Activated CD4-positive, alpha-beta T cell treated with anti-CD3 and anti-CD28 coated beads for 48 hours (primary cell): ENCODE measurements around the gene SS18L1.
"Not testable (repeated sequence)": the region's sequence is repeated elsewhere in the genome, so short reads cannot be mapped to it uniquely, and the experiment has no call there.

Experiments used
- DNase-seq: peaks from one replicate; pipeline ENCODE4 v3.0.0-alpha.2; 2020

Gene SS18L1

DNA sequence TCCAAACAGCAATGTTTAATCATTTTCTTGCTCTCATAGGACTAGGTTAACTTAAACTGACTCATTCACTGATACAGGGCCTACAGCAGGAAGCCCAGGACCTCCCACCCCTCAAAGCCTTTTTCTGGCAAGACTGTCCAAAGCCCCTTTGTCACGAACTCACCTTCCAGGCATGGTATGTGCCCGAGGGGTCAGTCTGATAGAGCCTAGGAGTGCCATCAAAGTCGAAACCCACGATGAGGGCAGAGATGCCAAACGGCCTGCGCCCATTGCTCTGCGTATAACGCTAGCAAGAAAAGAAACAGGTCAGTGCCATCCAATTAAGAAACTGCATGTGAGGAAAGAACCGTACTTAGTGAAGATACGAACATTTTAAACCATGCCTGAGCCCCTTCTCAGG is 4.7 kb upstream of the SS18L1 start:
- no peak for DNase-seq

GRCh38 chr20:62139636-62140035 is 3.9 kb upstream of the SS18L1 start:
- no peak for DNase-seq

DNA sequence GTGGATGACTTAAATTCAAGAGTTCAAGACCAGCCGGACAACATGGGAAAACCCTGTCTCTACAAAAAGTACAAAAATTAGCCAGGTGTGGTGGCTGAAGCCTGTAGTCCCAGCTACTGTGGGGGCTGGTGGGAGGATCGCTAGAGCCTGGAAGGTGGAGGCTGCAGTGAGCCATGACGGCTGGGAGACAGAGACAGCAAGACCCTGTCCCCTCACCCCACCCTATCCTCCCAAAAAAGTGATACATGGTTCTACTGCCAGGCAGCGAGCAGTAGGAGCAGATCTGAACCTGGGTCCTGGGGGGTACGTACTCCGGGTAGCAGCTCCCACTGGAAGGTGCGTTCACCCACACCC is 2.5 kb upstream of the SS18L1 start:
- no peak for DNase-seq

GRCh38 chr20:62141397-62142251 is 1.9 kb upstream of the SS18L1 start:
- peak; percentile 36 for DNase-seq

DNA sequence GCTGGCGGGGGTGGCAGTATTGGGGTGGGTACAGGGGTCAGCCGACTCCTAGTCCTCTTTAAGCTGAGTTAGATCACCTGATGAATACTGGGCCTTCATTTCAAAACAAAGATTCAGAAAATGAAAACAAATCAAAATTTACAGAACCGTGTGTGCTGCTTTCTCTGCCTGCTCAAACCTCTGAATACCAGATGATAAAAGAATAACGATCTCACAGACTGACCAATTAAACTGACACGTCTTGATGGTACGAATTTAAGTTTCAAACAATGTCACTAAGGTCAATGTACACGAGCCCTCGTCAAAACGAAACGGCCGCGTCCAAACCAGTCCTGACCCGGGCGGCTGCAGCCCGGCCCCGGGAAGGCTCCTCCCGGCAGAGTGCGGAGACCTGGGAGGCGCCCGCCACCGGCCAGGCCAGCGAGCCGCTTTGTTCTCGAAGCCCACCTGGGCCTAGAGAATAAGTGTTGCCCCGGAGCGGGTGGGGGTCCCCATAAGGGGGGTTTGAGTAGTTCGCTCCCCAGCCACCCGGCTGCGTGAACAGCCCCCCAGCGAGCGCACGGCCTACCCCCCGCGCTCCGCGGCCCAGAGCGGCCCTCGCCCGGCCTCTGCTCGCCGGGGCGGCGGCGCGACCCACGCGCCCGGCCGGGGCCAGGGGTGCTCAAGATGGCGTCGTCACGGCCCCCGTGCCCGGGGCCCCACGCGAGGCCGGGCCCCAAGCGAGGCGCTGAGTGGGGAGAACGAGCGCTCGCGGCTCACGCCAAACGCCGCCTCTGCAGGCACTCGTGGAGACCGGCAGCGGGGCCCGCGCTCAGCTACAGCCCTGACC is 1.1 kb upstream of the SS18L1 start:
- DNase-seq: no peak

DNA sequence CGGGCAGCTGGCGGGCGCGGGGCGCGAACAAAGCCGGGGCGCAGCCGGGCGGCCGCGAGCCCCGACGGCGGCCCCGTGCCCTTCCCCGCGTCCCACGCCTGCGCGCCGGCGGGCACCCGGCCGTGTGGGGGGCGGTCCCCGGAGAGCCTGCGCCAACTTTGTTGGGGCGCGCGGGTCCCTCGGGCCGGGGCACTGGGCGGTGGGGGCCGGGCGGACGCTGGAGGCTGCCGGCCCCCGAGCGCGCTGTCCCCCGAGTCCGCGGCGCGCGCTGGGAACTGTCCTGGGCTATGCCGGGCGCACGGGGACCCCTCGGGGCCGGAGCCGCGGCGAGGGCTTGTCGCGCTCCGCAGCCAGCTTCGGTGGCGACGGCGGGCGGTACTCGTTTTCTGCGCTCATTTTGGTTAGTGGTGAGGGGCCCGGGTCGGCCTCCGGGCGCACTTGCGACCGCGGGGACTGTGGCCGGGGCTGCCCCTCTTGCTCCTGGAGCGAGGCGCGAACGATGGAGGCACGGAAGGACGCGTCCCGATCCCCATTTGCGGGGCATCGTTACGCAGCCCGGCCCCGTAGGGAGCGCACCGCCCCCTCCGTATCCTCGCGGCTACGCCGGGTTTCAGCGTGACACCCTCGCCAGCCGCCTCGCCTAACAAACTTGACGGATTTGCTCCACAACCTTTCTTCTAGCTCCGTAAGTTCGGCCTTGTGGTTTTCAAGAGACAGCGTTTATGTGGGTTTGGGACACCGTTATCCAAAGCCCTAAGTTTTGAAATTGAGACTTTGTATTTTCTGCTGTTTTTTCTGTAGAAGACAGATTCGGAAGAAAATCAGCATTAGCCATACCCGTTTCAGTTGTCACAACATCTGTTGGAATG is 622 bp downstream of the SS18L1 start:
- DNase-seq: peak; percentile 76

GRCh38 chr20:62145688-62146018 is 2.1 kb downstream of the SS18L1 start:
- no peak for DNase-seq

- DNase-seq: no peak
Measured at GRCh38 chr20:62146019-62146755, 2.6 kb downstream of the SS18L1 start.

DNA sequence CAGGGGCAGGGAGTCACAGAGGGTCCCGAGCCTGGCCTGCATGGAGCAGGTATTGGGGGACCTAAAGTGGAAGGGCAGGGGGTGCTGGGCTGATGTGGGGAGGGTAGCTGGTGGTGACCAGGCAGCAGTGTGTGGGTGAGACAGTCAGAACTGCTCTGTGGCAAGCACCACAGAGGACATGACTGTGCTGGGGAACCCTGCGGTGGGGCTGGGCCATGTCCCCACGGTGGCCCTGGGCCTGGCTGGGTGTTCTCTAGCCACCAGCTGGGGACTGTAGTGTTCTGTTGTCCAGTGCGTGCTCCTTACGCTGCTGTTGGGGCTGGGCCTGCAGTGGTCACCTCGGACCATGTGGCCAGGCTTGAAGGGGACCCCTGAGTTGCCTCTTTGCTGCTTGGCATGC is 3.6 kb downstream of the SS18L1 start:
- DNase-seq: no peak

DNA sequence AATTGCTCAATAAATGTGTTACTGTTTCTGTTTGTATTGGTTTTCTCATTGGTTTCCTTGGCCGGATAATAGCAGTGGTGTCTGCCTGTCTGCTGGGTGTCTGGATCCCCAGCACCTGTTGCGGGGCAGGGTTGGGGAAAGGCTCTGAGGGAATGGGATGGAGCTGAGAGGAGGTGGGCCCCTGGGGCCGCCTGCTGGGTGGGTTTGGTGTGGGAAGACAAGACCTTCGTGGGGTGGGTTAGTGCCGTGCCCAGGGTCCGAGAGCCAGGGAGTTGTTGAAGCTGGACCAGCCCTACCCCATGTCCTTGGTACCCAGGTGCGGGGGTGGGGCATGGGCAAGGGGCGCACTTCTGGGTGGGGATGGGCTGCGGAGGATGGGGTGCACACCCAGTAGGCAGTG is 4.0 kb downstream of the SS18L1 start:
- no peak for DNase-seq

DNA sequence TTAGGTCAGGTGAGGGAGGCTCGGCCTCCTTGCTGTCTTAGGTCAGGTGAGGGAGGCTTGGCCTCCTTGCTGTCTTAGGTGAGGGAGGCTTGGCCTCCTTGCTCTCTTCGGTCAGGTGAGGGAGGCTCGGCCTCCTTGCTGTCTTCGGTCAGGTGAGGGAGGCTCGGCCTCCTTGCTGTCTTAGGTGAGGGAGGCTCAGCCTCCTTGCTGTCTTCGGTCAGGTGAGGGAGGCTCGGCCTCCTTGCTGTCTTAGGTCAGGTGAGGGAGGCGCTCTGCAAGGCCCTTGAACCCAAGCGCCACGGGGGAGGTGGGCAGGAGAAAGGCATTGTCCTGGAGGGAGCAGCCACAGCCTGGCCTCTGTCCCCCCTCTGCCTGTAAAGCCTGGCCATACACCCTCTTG is 4.8 kb downstream of the SS18L1 start:
- DNase-seq: not testable (repeated sequence)

DNA sequence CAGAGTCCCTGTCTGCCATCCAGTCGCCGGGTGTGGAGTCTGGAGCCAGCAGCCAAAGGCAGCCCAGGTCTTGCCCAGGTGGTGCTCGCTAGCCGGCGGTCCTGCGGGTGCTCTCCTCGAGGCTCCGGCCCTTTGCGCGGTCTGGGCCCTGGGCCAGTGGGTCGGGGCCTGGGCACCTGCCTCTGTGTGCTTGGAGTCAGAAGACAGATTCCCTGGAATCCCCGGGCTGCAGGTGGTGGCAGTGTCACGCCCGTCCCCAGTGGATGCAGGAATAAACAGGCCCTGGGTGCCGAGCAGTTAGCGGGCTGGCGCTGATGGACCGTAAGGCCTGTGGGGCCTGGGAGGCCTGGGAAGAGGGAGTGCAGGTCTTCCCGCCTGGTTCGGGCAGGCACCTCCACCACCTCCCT is 5.3 kb downstream of the SS18L1 start:
- no peak for DNase-seq

DNA sequence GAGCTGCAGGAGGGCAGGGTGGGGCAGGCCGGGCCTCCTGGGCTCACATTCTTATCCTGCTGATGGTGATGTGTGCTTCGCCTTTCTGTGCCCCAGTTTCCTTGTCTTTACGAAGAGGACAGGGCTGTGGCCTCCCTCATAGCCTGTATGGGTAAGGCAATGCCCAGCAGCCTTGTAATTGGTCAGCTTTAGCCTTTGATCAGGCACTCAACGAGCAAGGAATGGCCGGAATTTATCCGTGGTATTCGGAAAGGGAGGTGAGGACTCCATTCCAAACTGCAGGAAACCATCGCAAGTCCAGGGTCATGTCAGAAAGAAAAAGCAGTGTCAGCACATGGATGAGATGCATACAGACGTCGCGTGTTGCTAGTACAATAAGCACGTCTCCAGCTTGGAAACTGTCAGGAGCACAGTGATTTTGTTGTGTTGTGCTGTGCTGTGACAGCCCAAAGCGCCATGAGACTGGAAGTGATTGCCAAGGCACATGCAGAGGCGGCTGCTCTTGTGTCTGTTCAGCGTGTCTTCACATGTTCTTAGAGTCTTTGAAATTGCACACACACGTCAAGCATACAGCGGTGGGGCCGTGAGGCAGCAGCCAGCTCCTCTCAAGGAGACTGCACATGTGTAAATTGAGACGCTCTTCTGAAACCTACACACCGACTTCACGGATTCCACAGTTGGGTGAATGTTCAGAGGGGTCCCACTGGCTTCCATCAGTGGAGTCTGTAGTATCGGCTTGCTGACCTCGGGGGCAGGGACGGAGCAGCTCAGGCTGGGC is 6.2 kb downstream of the SS18L1 start:
- DNase-seq: no peak

GRCh38 chr20:62150310-62150575 is 6.7 kb downstream of the SS18L1 start:
- no peak for DNase-seq

GRCh38 chr20:62151225-62151624 is 7.7 kb downstream of the SS18L1 start:
- no peak for DNase-seq

DNA sequence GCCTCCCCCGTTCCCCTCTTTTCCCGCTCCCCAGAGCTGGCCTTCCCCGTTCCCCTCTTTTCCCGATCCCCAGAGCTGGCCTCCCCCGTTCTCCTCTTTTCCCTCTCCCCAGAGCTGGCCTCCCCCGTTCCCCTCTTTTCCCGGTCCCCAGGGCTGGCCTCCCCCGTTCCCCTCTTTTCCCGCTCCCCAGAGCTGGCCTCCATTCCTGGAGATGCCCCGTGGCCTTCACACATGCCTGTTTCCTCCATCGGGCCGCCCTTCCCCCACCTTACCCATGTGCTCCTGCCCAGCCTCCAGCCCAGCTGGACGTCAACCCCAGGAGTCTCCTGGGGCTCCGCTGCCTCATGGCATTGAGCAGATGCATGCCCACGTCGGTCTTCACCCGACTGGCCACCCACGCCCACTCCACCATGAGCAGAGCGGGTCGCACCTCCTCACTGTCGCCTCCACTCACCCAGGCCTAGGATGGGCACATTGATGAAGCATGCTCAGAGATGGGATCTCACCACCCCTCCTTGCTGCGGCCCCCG is 8.3 kb downstream of the SS18L1 start:
- no peak for DNase-seq

GRCh38 chr20:62155428-62156253 is 12.1 kb downstream of the SS18L1 start:
- no peak for DNase-seq

DNA sequence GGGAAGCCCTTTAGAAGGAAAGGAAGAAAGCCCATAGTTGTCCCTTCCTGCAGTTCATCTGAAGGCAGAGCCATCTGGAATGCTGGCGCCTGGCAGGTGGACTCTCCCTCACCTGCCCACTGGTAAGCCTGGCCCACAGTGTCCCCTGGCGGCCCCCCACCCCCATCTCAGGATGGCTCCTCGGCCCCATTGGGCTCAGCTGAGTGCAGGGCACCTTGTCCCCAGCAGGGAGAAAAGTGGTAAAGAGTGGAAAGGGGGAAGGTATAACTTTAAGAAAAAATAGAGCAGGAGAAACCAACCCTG is 12.6 kb downstream of the SS18L1 start:
- DNase-seq: no peak

DNA sequence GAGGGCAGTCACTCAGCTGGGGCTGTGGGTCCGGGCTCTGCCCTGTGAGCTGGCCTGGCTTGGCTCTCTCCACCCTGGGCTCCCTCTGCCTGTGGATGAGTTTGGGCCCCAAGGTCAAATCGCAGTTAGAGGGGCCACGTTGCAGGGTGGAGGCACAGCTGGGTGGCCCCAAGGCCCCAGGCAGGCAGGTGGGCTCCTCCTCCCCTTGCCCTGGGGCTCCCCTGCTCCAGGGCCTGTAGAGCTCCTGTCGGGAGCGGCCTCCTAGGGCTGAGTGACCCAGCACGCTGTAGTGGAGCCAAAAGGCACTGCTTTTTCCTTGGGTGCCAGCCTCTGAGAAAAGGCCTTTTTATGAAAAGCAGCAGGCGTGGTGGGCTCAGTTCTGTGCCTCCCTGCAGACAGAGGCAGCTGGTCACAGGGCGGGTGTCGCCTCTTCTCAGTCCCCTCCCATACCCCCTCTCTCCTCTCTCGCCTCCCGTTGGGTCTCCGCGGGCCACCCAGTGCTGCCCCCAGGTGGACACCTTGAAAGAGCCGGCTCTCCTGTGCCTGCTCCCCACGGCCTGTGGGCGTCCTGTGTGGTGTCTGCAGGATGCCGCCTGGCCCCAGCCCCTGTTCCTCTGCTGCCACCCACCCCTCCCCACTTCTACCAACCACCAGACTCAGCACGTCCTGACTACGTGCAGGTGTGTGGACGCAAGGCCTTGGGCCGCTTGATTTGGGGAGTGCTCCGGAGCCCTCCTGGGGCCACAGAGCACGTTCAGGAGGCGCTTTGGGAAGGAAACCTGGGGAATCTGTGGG is 13.2 kb downstream of the SS18L1 start:
- DNase-seq: peak; percentile 85

DNA sequence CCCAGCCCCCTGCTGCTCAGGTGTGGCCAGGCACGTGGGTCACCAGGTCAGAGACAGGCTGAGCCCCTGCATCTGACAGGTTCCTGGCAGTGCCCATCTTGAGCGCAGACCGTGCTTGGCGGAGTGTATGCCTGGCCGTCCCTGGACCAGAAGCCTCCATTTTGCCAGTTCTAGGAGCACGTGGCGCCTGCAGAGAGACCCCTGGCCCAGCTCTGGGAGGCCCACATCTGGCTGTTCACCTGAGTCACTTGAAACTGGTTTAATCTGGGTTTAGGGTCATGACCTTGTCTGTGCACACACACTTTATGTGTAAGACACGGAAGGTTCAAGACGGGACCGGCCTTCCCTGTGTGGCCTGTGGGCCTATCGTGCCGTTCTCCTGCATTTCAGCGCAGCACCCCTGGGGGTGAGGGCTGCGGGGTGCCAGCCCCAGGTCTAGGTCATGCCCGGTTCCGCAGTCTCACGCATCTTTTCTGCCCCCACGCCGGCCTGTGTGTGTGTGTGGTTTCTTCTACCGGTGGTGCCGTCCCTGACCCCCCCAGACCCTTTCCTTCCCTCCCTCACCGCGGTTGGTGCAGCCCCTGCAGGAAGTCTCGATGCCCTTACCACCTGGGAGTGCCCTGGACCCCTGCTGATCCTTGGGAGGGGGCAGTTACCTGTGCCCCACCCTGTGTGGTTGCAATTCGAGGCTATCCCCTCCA is 14.0 kb downstream of the SS18L1 start:
- DNase-seq: no peak
